Memory B cell (primary cell): ENCODE measurements around the gene ULBP1.
A peak's percentile ranks its signal among the peaks of the same experiment; 100 is the strongest.
"Not testable (repeated sequence)": the region's sequence is repeated elsewhere in the genome, so short reads cannot be mapped to it uniquely, and the experiment has no call there.

Experiments
- ATAC-seq: fragments of 150-1000 bp; cut with Tn5 transposase; 2 replicates; pipeline ENCODE4 v1.10.0; 2021; ENCODE audit warnings: low read depth, mild to moderate bottlenecking, moderate library complexity
- DNase-seq, 2 donors: peaks; one replicate each; pipeline ENCODE4 v3.0.0; 2022; ENCODE audit warnings: low spot score in 2 of 2
- H3K27ac Mint-ChIP-seq: one replicate; pipeline ENCODE4 v1.8.0; 2022; ENCODE audit warnings: mild to moderate bottlenecking, moderate library complexity, mixed read lengths
- H3K27me3 Mint-ChIP-seq: one replicate; pipeline ENCODE4 v1.8.0; 2022; ENCODE audit warnings: mixed read lengths
- H3K36me3 Mint-ChIP-seq: one replicate; pipeline ENCODE4 v1.8.0; 2022; ENCODE audit warnings: mild to moderate bottlenecking, mixed read lengths
- H3K4me1 Mint-ChIP-seq: one replicate; pipeline ENCODE4 v1.8.0; 2022; ENCODE audit warnings: mixed read lengths
- H3K4me3 Mint-ChIP-seq: one replicate; pipeline ENCODE4 v1.8.0; 2022; ENCODE audit warnings: mild to moderate bottlenecking, moderate library complexity, mixed read lengths
- H3K9me3 Mint-ChIP-seq: one replicate; pipeline ENCODE4 v1.8.0; 2022; ENCODE audit warnings: mixed read lengths

ULBP1 gene

DNA sequence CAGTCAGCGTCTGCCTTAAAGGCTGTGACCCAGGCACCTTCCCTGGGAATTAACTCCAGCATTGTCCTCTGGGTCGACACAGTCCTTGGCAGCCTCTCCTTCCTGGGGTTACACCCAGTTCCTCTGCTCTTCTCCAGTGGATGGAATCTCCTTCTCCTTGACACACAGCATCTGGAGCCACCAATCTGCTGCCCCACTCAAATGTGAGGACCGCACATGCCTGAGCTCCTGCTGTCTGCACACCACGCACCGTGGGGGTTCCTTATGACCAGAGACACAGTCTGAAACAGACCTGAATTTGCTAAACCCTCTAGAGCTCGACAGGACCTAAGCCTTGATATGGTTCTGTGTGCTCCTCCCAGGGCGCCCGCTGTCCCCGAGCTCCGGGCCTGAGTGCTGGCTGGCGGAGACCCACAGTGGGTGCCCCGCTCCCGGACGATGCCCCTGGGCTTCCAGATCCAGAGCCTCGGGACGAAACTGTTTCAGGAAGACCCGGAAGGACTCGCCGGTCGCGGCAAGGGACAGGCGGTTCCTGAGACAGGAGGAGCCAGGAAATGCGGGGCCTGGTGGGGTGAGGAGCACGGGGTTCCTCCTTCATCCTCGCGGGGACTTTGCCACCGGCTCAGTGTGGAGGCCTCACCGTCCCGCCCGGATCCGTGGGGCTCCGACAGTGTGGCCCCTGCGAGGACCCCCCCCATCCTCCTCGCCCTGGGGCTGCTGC, 38.3 kb upstream of the ULBP1 start:
- Mint-ChIP-seq H3K4me1 (peaks cover 18% of the 10 kb centered on the region), H3K9me3 (no peaks in the 10 kb centered on the region), H3K27ac (no peak overlapping the region), H3K27me3 (peaks cover 45% of the 10 kb centered on the region), H3K4me3 (peak overlapping the region; percentile 39), H3K36me3 (no peaks in the 10 kb centered on the region)
- DNase-seq (no peak), ATAC-seq (no peak)

DNA sequence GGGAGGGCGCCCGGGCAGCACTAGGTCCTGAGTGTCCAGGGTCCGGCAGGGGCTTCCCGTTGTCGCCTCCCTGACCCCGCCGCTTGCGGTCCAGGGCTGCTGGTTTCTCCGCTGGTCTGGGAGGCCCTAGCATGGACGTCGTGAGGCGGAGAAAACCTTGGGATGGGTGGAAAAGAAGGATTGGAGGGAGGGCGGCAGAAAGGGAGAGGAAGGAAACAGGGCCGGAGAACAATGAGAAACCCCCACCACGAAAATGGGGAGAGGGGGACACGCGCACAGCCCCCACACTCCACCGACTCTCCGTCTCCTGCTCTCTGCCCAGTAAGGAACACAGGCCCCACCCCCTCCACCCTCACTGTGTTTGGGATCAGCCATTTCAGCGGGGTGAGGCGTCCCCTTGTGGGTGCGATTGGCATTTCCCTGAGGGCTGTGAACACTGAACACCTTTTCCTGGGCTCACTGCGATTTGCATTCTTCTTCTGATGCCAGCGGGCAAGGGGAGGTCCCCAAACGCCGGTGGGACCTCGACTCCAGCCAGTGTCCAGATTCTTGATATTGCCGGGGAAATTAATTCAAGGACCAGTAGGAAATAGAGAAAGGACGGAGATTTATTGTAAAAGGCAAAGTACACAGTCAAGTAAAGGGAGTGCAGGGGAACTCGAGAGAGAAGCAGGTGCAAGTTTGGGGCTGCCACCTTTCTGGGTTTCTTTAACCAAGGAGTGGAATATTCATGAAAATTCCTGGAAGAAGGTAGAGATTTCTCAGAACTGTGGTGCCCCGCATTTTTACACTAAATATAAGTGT, 37.6 kb upstream of the ULBP1 start:
- DNase-seq = peak; percentile 63
- no peak overlapping the region for H3K27ac Mint-ChIP-seq
- H3K9me3 Mint-ChIP-seq = no peaks in the 10 kb centered on the region
- peak; percentile 66 for ATAC-seq
- peaks cover 46% of the 10 kb centered on the region for H3K27me3 Mint-ChIP-seq
- H3K4me3 Mint-ChIP-seq = peak overlapping the region; percentile 49
- H3K36me3 Mint-ChIP-seq = no peaks in the 10 kb centered on the region
- peaks cover 18% of the 10 kb centered on the region for H3K4me1 Mint-ChIP-seq

DNA sequence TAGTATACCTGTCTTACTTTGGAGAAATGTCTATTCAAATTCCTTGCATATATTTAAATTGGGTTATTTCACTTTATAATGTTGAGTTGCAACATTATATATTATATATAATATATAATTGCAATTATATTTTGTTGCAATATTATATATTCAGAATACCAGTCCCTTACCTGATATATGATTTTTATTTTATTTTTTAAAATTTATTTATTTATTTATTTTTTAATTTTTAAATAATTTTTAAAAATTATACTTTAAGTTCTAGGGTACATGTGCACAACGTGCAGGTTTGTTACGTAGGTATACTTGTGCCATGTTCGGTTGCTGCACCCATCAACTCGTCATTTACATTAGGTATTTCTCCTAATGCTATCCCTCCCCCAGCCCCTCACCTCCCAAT, 36.7 kb upstream of the ULBP1 start:
- H3K4me1 Mint-ChIP-seq = peaks cover 15% of the 10 kb centered on the region
- H3K9me3 Mint-ChIP-seq, H3K4me3 Mint-ChIP-seq, ATAC-seq, H3K36me3 Mint-ChIP-seq, H3K27ac Mint-ChIP-seq, DNase-seq: not testable (repeated sequence)
- H3K27me3 Mint-ChIP-seq = peaks cover 45% of the 10 kb centered on the region

DNA sequence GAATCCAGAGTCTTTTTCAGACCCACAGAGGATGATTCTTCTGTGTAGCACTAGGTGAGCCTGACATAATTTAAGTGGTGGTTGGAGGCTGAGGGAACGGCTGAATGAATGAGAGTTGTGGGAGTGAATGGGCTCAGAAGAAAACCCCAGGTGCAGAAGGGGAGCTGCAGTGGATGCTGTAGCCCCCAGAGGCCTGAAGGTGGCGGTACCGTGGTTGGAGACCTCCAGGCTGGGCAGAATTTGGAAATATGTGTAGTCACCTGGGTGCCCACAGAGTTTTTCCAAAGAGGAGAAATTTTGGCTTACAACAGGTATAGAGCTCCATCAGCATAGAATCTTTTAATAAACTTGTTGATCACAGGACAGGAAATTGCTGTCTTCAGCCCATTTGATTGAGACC, 34.3 kb upstream of the ULBP1 start:
- Mint-ChIP-seq H3K9me3 (no peaks in the 10 kb centered on the region), H3K4me3 (no peak overlapping the region), H3K27ac (no peak overlapping the region), H3K36me3 (no peaks in the 10 kb centered on the region), H3K27me3 (peaks cover 39% of the 10 kb centered on the region), H3K4me1 (peaks cover 3% of the 10 kb centered on the region)
- DNase-seq = no peak
- ATAC-seq = no peak

DNA sequence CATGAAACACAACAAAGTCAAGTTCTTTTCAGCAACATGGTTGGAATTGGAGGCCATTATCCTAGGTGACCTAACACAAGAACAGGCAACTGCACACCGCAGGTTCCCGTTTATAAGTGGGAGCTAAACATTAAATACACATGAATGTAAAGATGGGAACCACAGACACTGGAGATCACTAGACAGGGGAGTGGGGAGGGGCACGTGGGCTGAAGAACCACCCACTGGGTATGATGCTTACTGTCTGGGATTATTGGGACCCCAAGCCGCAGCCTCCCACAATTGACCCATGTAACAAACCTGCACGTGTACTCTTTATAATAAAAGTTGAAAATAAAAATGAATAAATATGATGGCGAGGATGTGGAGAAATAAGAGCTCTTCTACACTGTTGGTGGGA, 32.2 kb upstream of the ULBP1 start:
- H3K36me3 Mint-ChIP-seq = no peaks in the 10 kb centered on the region
- peaks cover 40% of the 10 kb centered on the region for H3K27me3 Mint-ChIP-seq
- no peak overlapping the region for H3K27ac Mint-ChIP-seq
- H3K4me1 Mint-ChIP-seq = peaks cover 2% of the 10 kb centered on the region
- H3K9me3 Mint-ChIP-seq = no peaks in the 10 kb centered on the region
- DNase-seq (no peak), ATAC-seq (no peak)
- no peak overlapping the region for H3K4me3 Mint-ChIP-seq

DNA sequence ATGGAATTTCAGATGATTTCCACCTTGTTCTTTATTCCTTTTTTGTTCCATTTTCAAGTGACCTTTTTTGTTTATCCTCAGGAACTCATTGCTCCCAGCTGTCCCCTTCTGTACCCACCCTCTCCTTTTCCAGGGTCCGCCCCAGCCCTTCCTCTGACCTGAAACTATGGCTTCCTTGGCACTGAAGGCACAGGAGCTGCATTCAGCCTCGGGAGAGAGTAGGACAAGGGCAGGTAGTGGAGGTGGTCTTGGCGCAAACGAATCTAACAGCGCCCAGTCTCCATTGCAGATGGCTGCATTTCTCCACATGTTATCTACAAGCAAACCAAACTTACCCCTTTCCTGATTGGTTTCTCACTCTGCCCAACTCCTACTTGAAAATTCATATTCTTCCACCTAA, 30.7 kb upstream of the ULBP1 start:
- peaks cover 2% of the 10 kb centered on the region for H3K4me1 Mint-ChIP-seq
- no peak overlapping the region for H3K27ac Mint-ChIP-seq
- no peak overlapping the region for H3K4me3 Mint-ChIP-seq
- no peaks in the 10 kb centered on the region for H3K9me3 Mint-ChIP-seq
- peaks cover 42% of the 10 kb centered on the region for H3K27me3 Mint-ChIP-seq
- no peak for ATAC-seq
- no peaks in the 10 kb centered on the region for H3K36me3 Mint-ChIP-seq
- DNase-seq = no peak

DNA sequence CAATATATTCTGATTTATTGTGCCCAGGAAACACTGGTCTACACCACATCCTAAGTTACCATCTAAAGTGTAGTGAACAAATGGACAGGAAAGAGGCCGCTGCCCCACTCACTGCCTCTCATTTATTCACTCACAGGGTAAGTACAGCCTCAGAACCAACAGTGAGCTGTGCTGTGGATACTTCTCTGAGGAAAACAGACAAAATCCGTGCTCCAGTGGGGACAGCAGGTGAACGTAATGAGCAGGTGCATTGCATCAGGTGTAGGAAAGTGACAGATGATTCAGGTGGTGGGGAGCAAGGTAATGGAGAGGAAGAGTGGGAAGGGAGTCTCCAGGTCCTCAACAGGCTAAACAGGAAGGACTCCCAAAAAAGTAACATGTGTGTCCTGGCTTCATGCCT, 30.3 kb upstream of the ULBP1 start:
- no peak for ATAC-seq
- Mint-ChIP-seq H3K27ac (no peak overlapping the region), H3K4me1 (peaks cover 2% of the 10 kb centered on the region), H3K27me3 (peaks cover 40% of the 10 kb centered on the region), H3K9me3 (no peaks in the 10 kb centered on the region), H3K4me3 (no peak overlapping the region), H3K36me3 (no peaks in the 10 kb centered on the region)
- no peak for DNase-seq

DNA sequence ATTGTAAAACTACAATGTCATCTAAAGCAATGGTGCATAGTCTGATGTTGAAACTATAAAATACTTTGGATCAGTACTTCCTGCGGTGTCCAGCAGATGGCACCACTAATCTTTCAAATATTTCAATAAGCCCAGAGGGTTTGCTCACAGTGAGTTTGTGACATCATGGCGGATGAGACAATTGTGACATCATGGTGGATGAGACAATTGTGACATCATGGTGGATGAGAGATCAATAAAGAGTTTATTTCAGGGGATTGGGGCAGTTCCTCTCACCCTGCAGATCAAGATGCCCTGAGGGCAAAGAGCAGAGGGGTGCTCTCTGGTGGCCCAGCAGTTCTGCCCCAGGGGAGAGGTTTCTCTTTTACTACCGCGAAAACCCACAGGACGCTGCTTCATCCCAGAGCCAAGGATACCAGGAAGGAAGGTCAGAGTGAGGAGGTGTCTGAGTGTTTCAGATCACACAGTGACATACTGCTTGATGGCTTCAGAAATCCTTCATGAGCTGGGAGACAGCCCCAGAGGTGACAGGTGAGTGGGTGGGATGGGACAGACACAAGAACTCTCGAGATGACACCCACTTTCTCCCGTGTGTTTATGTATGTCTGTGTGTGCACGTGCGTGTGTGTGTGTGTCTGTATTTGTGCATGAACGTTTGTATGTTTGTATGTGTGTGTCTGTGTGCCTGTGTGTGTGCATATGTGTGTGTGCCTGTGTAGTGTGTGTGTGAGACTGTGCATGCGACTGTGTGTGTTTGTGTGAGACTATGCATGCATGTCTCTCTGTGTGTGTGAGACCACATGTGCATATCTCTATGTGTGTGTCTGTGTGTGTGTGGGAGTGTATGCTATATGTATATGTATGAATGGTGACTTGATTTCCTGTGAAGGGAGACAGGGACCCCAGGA, 29.2 kb upstream of the ULBP1 start:
- Mint-ChIP-seq H3K36me3 (no peaks in the 10 kb centered on the region), H3K27ac (peak overlapping the region; percentile 26), H3K4me3 (no peak overlapping the region), H3K9me3 (no peaks in the 10 kb centered on the region), H3K4me1 (peaks cover 9% of the 10 kb centered on the region), H3K27me3 (peaks cover 41% of the 10 kb centered on the region)
- peak; percentile 74 to 75 for DNase-seq
- peak; percentile 23 for ATAC-seq

DNA sequence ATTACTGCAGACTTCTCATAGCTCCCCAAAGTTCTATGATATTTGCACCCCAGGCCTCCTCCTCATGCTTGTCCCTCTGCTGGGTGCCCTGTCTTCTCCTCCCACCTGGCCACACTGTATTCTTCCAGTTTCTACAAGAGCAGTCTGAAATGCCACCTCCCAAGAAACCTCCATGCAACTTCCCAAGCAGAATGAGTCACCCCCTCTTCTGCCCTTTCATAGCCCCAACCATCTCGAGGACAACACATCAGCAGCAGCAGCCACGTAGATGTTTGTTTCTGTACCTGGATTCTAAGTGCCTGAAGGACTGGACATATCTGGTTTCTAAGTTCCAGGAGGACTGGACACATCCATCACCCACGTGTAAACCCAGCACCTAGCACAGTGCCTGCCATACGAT, 28.5 kb upstream of the ULBP1 start:
- Mint-ChIP-seq H3K27ac (no peak overlapping the region), H3K27me3 (peaks cover 42% of the 10 kb centered on the region), H3K4me1 (peaks cover 9% of the 10 kb centered on the region), H3K4me3 (no peak overlapping the region), H3K9me3 (no peaks in the 10 kb centered on the region), H3K36me3 (no peaks in the 10 kb centered on the region)
- no peak for ATAC-seq
- no peak for DNase-seq

DNA sequence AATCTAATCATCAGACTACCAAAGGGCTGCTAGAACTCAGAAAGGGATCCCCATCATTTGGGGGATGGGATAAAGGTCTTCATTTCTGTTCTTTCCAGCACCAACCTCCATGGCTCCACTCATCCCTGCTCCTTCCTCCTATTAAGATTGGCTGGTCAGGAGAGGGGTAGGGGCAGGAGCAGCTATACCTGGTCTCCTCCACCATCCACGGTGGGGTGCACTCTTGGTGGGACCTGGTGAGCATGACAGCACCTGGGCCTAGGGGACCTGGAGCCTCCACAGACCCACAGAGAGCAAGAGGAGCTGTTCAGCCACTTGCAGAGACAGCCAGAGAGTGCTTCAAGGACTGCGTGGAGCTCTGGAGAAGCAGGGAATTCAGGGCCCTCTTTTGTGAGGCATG, 28.1 kb upstream of the ULBP1 start:
- Mint-ChIP-seq H3K27me3 (peaks cover 46% of the 10 kb centered on the region), H3K9me3 (no peaks in the 10 kb centered on the region), H3K4me1 (peaks cover 9% of the 10 kb centered on the region), H3K36me3 (no peaks in the 10 kb centered on the region), H3K27ac (no peak overlapping the region), H3K4me3 (no peak overlapping the region)
- DNase-seq (no peak), ATAC-seq (no peak)

DNA sequence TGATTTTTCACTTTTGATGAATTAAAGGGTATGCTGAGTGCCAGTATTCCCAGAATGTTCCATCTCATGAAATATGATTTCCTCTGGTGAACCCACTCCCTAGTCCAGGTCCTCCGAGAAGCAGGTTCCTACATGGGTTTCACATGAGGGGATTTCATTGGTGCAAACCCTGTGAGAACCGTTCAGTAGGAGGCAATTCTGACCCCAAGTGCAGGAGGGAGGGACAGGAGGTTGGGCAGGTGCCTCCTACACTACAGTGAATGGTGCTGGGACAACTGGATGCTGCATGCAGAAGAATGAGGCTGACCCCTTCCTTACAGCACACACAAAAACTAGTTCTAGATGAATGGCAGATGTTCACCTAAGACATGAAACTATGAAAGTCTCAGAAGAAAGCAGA, 27.0 kb upstream of the ULBP1 start:
- H3K27me3 Mint-ChIP-seq = peaks cover 46% of the 10 kb centered on the region
- ATAC-seq = no peak
- H3K36me3 Mint-ChIP-seq = no peaks in the 10 kb centered on the region
- no peaks in the 10 kb centered on the region for H3K9me3 Mint-ChIP-seq
- no peak for DNase-seq
- H3K4me3 Mint-ChIP-seq = no peak overlapping the region
- H3K27ac Mint-ChIP-seq = no peak overlapping the region
- peaks cover 12% of the 10 kb centered on the region for H3K4me1 Mint-ChIP-seq

DNA sequence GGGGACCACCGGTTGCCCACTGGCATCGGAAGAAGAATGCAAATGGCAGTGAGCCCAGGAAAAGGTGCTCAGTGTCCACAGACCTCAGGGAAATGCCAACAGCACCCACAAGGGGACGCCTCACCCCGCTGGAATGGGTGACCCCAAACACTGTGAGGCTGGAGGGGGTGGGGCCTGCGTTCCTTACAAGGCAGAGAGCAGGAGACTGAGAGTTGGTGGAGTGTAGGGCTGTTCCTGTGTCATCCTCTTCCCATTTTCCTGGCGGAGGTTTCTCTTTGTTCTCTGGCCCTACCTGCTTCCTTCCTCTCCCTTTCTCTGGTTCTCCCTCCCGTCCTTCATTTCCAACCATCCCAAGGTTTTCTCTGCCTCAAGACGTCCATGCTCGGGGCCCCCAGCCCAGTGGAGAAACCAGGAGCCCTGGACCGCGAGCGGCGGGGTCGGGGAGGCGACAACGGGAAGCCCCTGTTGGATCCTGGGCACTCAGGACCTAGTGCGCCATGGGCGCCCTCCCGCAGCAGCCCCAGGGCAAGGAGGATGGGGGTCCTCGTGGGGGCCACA, 25.7 kb upstream of the ULBP1 start:
- ATAC-seq = peak; percentile 16
- H3K27me3 Mint-ChIP-seq = peaks cover 43% of the 10 kb centered on the region
- H3K36me3 Mint-ChIP-seq, DNase-seq, H3K9me3 Mint-ChIP-seq: not testable (repeated sequence)
- H3K4me1 Mint-ChIP-seq = peaks cover 18% of the 10 kb centered on the region
- peak overlapping the region; percentile 75 for H3K4me3 Mint-ChIP-seq
- peak overlapping the region; percentile 96 for H3K27ac Mint-ChIP-seq

DNA sequence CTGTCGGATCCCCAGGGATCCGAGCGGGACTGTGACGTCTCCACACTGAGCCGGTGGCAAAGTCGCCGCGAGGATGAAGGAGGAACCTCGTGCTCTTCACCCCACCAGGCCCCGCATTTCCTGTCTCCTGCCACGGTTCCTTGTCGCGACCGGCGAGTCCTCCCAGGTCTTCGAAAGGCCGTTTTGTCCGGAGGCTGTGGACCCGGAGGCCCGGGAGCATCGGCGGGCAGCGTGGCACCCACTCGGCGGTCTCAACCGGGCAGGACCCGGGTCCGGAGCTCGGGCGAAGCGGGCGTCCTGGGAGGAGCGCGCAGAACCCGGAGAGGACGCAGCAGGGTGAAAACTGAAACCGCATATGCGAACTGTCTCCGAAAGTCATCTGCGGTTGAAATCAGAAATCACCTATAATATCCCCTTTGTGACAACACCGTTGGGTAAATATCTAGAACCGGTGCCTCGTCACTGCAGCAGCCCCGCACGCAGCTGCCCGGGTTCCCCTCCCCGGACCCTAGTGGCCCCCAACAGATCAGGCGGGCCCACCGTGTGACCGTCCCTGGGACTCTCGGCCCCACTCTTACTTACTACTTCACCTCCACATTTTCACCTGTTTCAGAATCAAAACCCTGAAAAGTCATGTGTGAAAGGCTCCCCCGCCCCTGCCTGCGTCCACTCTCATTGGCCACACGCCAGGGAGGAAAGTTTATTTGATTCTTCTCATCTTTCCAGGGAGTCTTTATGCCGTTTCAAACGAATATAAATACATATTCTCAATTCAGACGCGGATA, 25.0 kb upstream of the ULBP1 start:
- DNase-seq = peak; percentile 76 to 83

More for the DNA sequence above, 25.0 kb upstream of the ULBP1 start:
- no peaks in the 10 kb centered on the region for H3K9me3 Mint-ChIP-seq
- peak; percentile 66 for ATAC-seq
- H3K27me3 Mint-ChIP-seq = peaks cover 38% of the 10 kb centered on the region
- H3K4me3 Mint-ChIP-seq = peak overlapping the region; percentile 75
- no peaks in the 10 kb centered on the region for H3K36me3 Mint-ChIP-seq
- H3K4me1 Mint-ChIP-seq = peaks cover 18% of the 10 kb centered on the region
- H3K27ac Mint-ChIP-seq = peak overlapping the region; percentile 96
